ENCODE data around the gene MOB3B. TPM values are rescaled to one million over a fixed set of nuclear protein-coding genes. Genes with fewer than 3 reads are reported as not detected.

Gene MOB3B
- total RNA-seq, 4 donors from 2014 or later = 16.2 to 23.7 (median 19.7) TPM

GRCh38 chr9:27384262-27385014 lies 145.2 kb downstream of the MOB3B start:
- TF ChIP-seq EP300 (IDR thresholded peaks at IDR 0.05) (no peak), CTCF (IDR thresholded peaks at IDR 0.05) (no peak), POLR2A (IDR thresholded peaks at IDR 0.05) (no peak)
- H3K36me3 ChIP-seq = no peaks in the 10 kb centered on the region
- H3K27ac ChIP-seq = no peak overlapping the region
- 91 to 95% methylated on average over 5 of the region's 5 CpGs for WGBS, 2 donors
- peaks cover 0 to 7% (median 3%) of the 10 kb centered on the region in 4 donors for H3K4me1 ChIP-seq
- no peaks in the 10 kb centered on the region for H3K9me3 ChIP-seq
- no peak for DNase-seq (ENCODE audit: low spot score in 2 of 2)
- no peaks in the 10 kb centered on the region for H3K27me3 ChIP-seq
- no peak overlapping the region for H3K4me3 ChIP-seq

GRCh38 chr9:27383524-27383923 lies 146.1 kb downstream of the MOB3B start:
- Histone ChIP-seq H3K27me3 (no peaks in the 10 kb centered on the region), H3K36me3 (no peaks in the 10 kb centered on the region), H3K4me1 (peaks cover 0 to 7% (median 3%) of the 10 kb centered on the region in 4 donors), H3K9me3 (no peaks in the 10 kb centered on the region), H3K27ac (peak overlapping the region in 1 of 4 donors; percentile 29), H3K4me3 (no peak overlapping the region)
- TF ChIP-seq POLR2A (IDR thresholded peaks at IDR 0.05) = no peak
- no peak for TF ChIP-seq CTCF (IDR thresholded peaks at IDR 0.05)
- TF ChIP-seq EP300 (IDR thresholded peaks at IDR 0.05) = no peak
- DNase-seq (ENCODE audit: low spot score in 2 of 2) = no peak
- WGBS, 2 donors = 100% methylated on average over 1 of the region's 1 CpG

DNA sequence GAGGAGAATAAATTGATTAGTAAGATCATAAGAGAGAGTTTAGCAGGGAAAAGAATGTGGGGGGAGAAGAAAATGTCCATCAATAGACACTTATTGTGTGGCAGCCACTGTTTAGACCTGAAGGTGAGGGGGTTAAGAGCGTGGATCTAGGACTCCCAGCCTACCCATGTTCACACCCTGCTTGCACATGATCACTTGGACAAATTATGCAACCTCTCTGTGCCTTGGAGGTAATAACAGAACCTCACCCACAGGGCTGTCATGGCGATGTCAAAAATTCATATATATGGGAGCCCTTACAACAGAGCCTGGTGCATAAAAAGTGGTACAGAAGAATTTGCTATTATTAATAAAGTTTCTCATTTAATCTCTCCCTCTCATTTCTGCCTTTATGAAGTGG lies 146.6 kb downstream of the MOB3B start:
- no peaks in the 10 kb centered on the region for H3K9me3 ChIP-seq
- H3K27ac ChIP-seq = peak overlapping the region in 1 of 4 donors; percentile 29
- no peak for DNase-seq (ENCODE audit: low spot score in 2 of 2)
- no peaks in the 10 kb centered on the region for H3K36me3 ChIP-seq
- peaks cover 0 to 7% (median 3%) of the 10 kb centered on the region in 4 donors for H3K4me1 ChIP-seq
- TF ChIP-seq POLR2A (IDR thresholded peaks at IDR 0.05) (no peak), CTCF (IDR thresholded peaks at IDR 0.05) (no peak), EP300 (IDR thresholded peaks at IDR 0.05) (no peak)
- no peaks in the 10 kb centered on the region for H3K27me3 ChIP-seq
- WGBS, 2 donors = 96 to 98% methylated on average over 2 of the region's 2 CpGs
- H3K4me3 ChIP-seq = no peak overlapping the region

GRCh38 chr9:27382308-27382707 lies 147.3 kb downstream of the MOB3B start:
- peaks cover 0 to 9% (median 3%) of the 10 kb centered on the region in 4 donors for H3K4me1 ChIP-seq
- DNase-seq (ENCODE audit: low spot score in 2 of 2) = no peak
- H3K4me3 ChIP-seq = no peak overlapping the region
- 65 to 88% methylated on average over 4 of the region's 4 CpGs for WGBS, 2 donors
- H3K27ac ChIP-seq = no peak overlapping the region
- no peaks in the 10 kb centered on the region for H3K9me3 ChIP-seq
- TF ChIP-seq CTCF (IDR thresholded peaks at IDR 0.05) (no peak), POLR2A (IDR thresholded peaks at IDR 0.05) (no peak), EP300 (IDR thresholded peaks at IDR 0.05) (no peak)
- no peaks in the 10 kb centered on the region for H3K27me3 ChIP-seq
- no peaks in the 10 kb centered on the region for H3K36me3 ChIP-seq
